MM.1S (cell line): ENCODE results near the gene COG5.

ENCODE experiments used
- DNase-seq: peaks from one replicate; pipeline ENCODE4 v3.0.0-alpha.2; 2015
- H2AFZ ChIP-seq: fragments of 300-600 bp; sonication (generic); 2 replicates; pipeline ENCODE4 v1.6.0; 2016; ENCODE audit warnings: antibody characterized with exemption, low read length
- H3F3A ChIP-seq: fragments of 300-600 bp; sonication (generic); 2 replicates; pipeline ENCODE4 v1.6.1; 2016; ENCODE audit warnings: mild to moderate bottlenecking, antibody characterized with exemption, low read length, moderate library complexity, mixed read lengths; ENCODE audit not compliant: insufficient read depth
- H3K27ac ChIP-seq: fragments of 300-600 bp; sonication (generic); 2 replicates; pipeline ENCODE4 v1.5.1; 2016; ENCODE audit warnings: mild to moderate bottlenecking, low read length
- H3K27me3 ChIP-seq: fragments of 300-600 bp; sonication (generic); replicated peaks from 2 replicates; pipeline ENCODE4 v1.6.0; 2016; ENCODE audit warnings: low read length; ENCODE audit not compliant: insufficient read depth
- H3K36me3 ChIP-seq: fragments of 300-600 bp; sonication (generic); replicated peaks from 2 replicates; pipeline ENCODE4 v1.6.1; 2016; ENCODE audit warnings: mild to moderate bottlenecking, low read length, mixed read lengths; ENCODE audit not compliant: insufficient read depth
- H3K4me1 ChIP-seq: fragments of 300-600 bp; sonication (generic); 2 replicates; pipeline ENCODE4 v1.6.1; 2016; ENCODE audit warnings: low read length, mixed read lengths
- H3K4me2 ChIP-seq: fragments of 300-600 bp; sonication (generic); 2 replicates; pipeline ENCODE4 v1.6.0; 2016; ENCODE audit warnings: low read depth, low read length
- H3K4me3 ChIP-seq: fragments of 300-600 bp; sonication (generic); 2 replicates; pipeline ENCODE4 v1.5.1; 2016; ENCODE audit warnings: low read length, mixed read lengths
- H3K79me2 ChIP-seq: fragments of 300-600 bp; sonication (generic); 2 replicates; pipeline ENCODE4 v1.6.1; 2016; ENCODE audit warnings: mixed run types, low read length, mixed read lengths
- H3K9ac ChIP-seq: fragments of 300-600 bp; sonication (generic); 2 replicates; pipeline ENCODE4 v1.6.1; 2016; ENCODE audit warnings: low read length, mixed read lengths
- H3K9me2 ChIP-seq: fragments of 300-600 bp; sonication (generic); replicated peaks from 2 replicates; pipeline ENCODE4 v1.6.1; 2016; ENCODE audit warnings: mild to moderate bottlenecking, low read length, mixed read lengths; ENCODE audit not compliant: insufficient read depth
- H3K9me3 ChIP-seq: fragments of 300-600 bp; sonication (generic); replicated peaks from 2 replicates; pipeline ENCODE4 v1.6.1; 2016; ENCODE audit warnings: mild to moderate bottlenecking, low read length, mixed read lengths; ENCODE audit not compliant: insufficient read depth
- H4K20me1 ChIP-seq: fragments of 300-600 bp; sonication (generic); 2 replicates; pipeline ENCODE4 v1.6.1; 2016; ENCODE audit warnings: mild to moderate bottlenecking, low read length, moderate library complexity, mixed read lengths; ENCODE audit not compliant: insufficient read depth
- CTCF ChIP-seq: fragments of 300-600 bp; sonication (generic); IDR thresholded peaks from 2 replicates; pipeline ENCODE4 v1.5.1; 2016; ENCODE audit warnings: antibody characterized with exemption, low read length, mixed read lengths
- EZH2 ChIP-seq: fragments of 300-600 bp; sonication (generic); optimal IDR thresholded peaks from 2 replicates; pipeline ENCODE3; 2017; ENCODE audit warnings: low read depth, mild to moderate bottlenecking, antibody characterized with exemption, low read length, mixed read lengths
- EZH2phosphoT487 ChIP-seq: fragments of 300-600 bp; sonication (generic); IDR thresholded peaks from 2 replicates; pipeline ENCODE4 v1.6.1; 2018; ENCODE audit warnings: antibody characterized with exemption, low read length

COG5 gene

GRCh38 chr7:107254398-107254985 is 309.2 kb downstream of the COG5 start:
- no peak for DNase-seq
- Histone ChIP-seq H3K36me3 (no peaks in the 10 kb centered on the region), H3K27ac (no peak overlapping the region), H3K9me3 (no peaks in the 10 kb centered on the region), H3K4me1 (0 out of 2 replicates have a peak, but pooled peaks cover 4% of the 10 kb centered on the region), H3K4me2 (no peak overlapping the region), H3F3A (no peaks in the 10 kb centered on the region), H3K9me2 (no peaks in the 10 kb centered on the region), H3K4me3 (no peak overlapping the region), H4K20me1 (no peaks in the 10 kb centered on the region), H3K9ac (no peak overlapping the region), H3K27me3 (no peaks in the 10 kb centered on the region), H2AFZ (no peak overlapping the region), H3K79me2 (no peaks in the 10 kb centered on the region)
- TF ChIP-seq EZH2 (no peak), EZH2phosphoT487 (no peak), CTCF (no peak)

GRCh38 chr7:107253599-107253998 is 310.1 kb downstream of the COG5 start:
- Histone ChIP-seq H3K9me2 (no peaks in the 10 kb centered on the region), H3F3A (no peaks in the 10 kb centered on the region), H2AFZ (no peak overlapping the region), H4K20me1 (no peaks in the 10 kb centered on the region), H3K4me3 (no peak overlapping the region), H3K4me2 (no peak overlapping the region), H3K27ac (no peak overlapping the region), H3K9me3 (no peaks in the 10 kb centered on the region), H3K79me2 (no peaks in the 10 kb centered on the region), H3K27me3 (no peaks in the 10 kb centered on the region), H3K4me1 (0 out of 2 replicates have a peak, but pooled peaks cover 4% of the 10 kb centered on the region), H3K9ac (no peak overlapping the region), H3K36me3 (no peaks in the 10 kb centered on the region)
- no peak for DNase-seq
- TF ChIP-seq EZH2 (no peak), CTCF (no peak), EZH2phosphoT487 (no peak)

GRCh38 chr7:107251963-107252362 is 311.8 kb downstream of the COG5 start:
- Histone ChIP-seq H3K4me1 (0 out of 2 replicates have a peak, but pooled peaks cover 4% of the 10 kb centered on the region), H3K27me3 (no peaks in the 10 kb centered on the region)
- TF ChIP-seq CTCF (no peak), EZH2 (no peak), EZH2phosphoT487 (no peak)

More at GRCh38 chr7:107251963-107252362, 311.8 kb downstream of the COG5 start:
- no peaks in the 10 kb centered on the region for H3K79me2 ChIP-seq
- no peaks in the 10 kb centered on the region for H3K36me3 ChIP-seq
- H3K27ac ChIP-seq: no peak overlapping the region
- H3K9me2 ChIP-seq: no peaks in the 10 kb centered on the region
- no peaks in the 10 kb centered on the region for H4K20me1 ChIP-seq
- H3K9ac ChIP-seq: no peak overlapping the region
- H3K4me3 ChIP-seq: no peak overlapping the region
- no peak overlapping the region for H3K4me2 ChIP-seq
- H2AFZ ChIP-seq: no peak overlapping the region
- no peaks in the 10 kb centered on the region for H3K9me3 ChIP-seq
- no peak for DNase-seq
- H3F3A ChIP-seq: no peaks in the 10 kb centered on the region
